Measurements from ENCODE around the gene PCDHB2.
"Not testable (repeated sequence)": the region's sequence is repeated elsewhere in the genome, so short reads cannot be mapped to it uniquely, and the experiment has no call there.

Gene PCDHB2

DNA sequence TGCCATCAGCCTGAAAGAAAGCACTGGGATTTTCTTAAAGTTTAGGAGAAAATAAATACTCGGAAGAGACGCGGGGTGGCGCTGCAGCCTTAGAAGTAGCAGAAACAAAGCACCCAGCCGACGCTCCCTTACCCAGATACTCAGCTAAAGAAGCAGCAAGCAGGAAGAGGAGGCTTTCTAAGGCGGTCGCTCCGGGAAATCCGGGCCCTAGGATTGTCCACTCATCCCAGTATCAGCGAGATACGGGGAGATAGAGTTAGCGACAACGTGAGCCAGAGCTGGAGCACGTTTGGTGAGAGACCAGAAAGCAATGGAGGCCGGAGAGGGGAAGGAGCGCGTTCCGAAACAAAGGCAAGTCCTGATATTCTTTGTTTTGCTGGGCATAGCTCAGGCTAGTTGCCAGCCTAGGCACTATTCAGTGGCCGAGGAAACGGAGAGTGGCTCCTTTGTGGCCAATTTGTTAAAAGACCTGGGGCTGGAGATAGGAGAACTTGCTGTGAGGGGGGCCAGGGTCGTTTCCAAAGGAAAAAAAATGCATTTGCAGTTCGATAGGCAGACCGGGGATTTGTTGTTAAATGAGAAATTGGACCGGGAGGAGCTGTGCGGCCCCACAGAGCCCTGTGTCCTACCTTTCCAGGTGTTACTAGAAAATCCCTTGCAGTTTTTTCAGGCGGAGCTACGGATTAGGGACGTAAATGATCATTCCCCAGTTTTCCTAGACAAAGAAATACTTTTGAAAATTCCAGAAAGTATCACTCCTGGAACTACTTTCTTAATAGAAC lies at the start of gene PCDHB2:
TSS of gene PCDHB2 (plus strand) at position 135 of the 782 bp plus-strand sequence. CDS start at position 311, 176 bp downstream.
- Mint-ChIP-seq H3K27ac (no peak within 1 kb of the TSS), H3K4me1 (no peaks in the 10 kb centered on the region), H3K4me3 (no peak within 1 kb of the TSS), H3K9me3 (peaks cover 39% of the 10 kb centered on the region), H3K36me3 (ENCODE audit: low read depth) (peaks cover 8% of the 10 kb centered on the region), H3K27me3 (peaks cover 40% of the 10 kb centered on the region)
- DNase-seq = no peak
- ATAC-seq = no peak

- ATAC-seq (no peak), DNase-seq (no peak)
- H3K27me3 Mint-ChIP-seq = peaks cover 31% of the 10 kb centered on the region
Observed at GRCh38 chr5:141050622-141051520, 43.5 kb upstream of the PCDHB2 start, which contains the start of gene PCDHB1. Gene PCDHB1 (plus strand): TSS chr5:141051374. CDS start chr5:141051471, 97 bp downstream.

GRCh38 chr5:141051521-141051866 lies 42.9 kb upstream of the PCDHB2 start:
- H3K27me3 Mint-ChIP-seq = peaks cover 31% of the 10 kb centered on the region
- ATAC-seq = no peak
- H3K27ac Mint-ChIP-seq = no peak overlapping the region
- H3K4me3 Mint-ChIP-seq = peak overlapping the region; percentile 34
- H3K36me3 Mint-ChIP-seq (ENCODE audit: low read depth) = no peaks in the 10 kb centered on the region
- H3K4me1 Mint-ChIP-seq = peaks cover 2% of the 10 kb centered on the region
- H3K9me3 Mint-ChIP-seq = peaks cover 24% of the 10 kb centered on the region
- DNase-seq = no peak

More at GRCh38 chr5:141050622-141051520, 43.5 kb upstream of the PCDHB2 start, which contains the start of gene PCDHB1:
- Mint-ChIP-seq H3K4me1 (peaks cover 2% of the 10 kb centered on the region), H3K27ac (no peak within 1 kb of the TSS), H3K36me3 (ENCODE audit: low read depth) (no peaks in the 10 kb centered on the region), H3K4me3 (peak within 1 kb of the TSS; percentile 34), H3K9me3 (peaks cover 24% of the 10 kb centered on the region)

DNA sequence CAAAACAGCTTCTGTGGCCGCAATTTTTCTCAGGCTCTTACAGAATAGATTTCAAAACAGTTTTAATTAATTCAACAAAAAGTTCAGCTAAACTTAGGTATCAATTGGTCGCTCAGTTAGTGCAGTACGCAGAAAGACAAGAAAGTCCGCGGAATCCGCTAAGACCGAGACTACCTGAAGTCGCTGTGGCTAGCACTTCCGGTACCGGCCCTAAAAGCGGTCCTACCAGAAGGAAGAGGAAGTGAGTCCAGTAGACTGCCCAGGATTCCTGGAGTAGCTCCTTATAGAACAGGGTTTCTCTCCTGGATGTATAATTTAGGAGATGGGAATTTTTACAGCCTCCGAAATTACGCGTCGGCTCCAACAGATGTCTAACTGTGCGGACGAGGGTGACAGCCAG lies 16.6 kb upstream of the PCDHB2 start:
- ATAC-seq (no peak), DNase-seq (no peak)
- Mint-ChIP-seq H3K27ac (no peak overlapping the region), H3K4me3 (no peak overlapping the region), H3K4me1 (no peaks in the 10 kb centered on the region), H3K36me3 (ENCODE audit: low read depth) (no peaks in the 10 kb centered on the region), H3K9me3 (peaks cover 20% of the 10 kb centered on the region), H3K27me3 (peaks cover 17% of the 10 kb centered on the region)

DNA sequence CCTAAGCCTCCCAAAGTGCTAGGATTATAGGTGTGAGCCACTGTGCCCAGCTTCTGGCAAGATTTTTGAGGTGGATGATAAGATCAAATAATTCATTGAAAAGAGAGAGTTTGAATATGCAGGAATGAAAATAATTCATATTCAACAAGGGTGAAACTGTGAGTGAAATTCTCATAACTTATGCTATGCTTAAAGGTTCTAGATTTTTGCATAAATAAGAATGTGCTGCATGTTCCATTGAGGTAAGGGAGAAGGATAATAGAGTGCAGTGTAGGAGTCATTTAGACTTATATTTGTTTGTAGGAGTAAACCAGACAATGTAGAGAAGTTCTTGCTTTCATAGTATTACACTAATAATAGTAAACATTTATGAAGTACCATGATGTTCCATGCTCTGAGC lies 12.2 kb upstream of the PCDHB2 start:
- Mint-ChIP-seq H3K4me1 (peaks cover 4% of the 10 kb centered on the region), H3K4me3 (no peak overlapping the region), H3K9me3 (peaks cover 9% of the 10 kb centered on the region), H3K27ac (no peak overlapping the region), H3K36me3 (ENCODE audit: low read depth) (peaks cover 6% of the 10 kb centered on the region), H3K27me3 (peaks cover 19% of the 10 kb centered on the region)
- ATAC-seq (no peak), DNase-seq (no peak)

GRCh38 chr5:141084487-141084989 lies 9.9 kb upstream of the PCDHB2 start:
- Mint-ChIP-seq H3K4me1 (peaks cover 4% of the 10 kb centered on the region), H3K27me3 (peaks cover 19% of the 10 kb centered on the region), H3K27ac (no peak overlapping the region)

DNA sequence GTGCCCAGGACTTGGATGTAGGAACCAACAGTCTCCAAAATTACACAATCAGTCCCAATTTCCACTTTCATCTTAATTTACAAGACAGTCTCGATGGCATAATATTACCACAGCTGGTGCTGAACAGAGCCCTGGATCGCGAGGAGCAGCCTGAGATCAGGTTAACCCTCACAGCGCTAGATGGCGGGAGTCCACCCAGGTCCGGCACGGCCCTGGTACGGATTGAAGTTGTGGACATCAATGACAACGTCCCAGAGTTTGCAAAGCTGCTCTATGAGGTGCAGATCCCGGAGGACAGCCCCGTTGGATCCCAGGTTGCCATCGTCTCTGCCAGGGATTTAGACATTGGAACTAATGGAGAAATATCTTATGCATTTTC lies 837 bp downstream of the PCDHB2 start:
- Mint-ChIP-seq H3K27ac (no peak overlapping the region), H3K4me3 (no peak overlapping the region), H3K4me1 (no peaks in the 10 kb centered on the region), H3K36me3 (ENCODE audit: low read depth) (peaks cover 8% of the 10 kb centered on the region), H3K9me3 (peaks cover 45% of the 10 kb centered on the region), H3K27me3 (peaks cover 42% of the 10 kb centered on the region)
- DNase-seq = no peak
- ATAC-seq = no peak

More at GRCh38 chr5:141084487-141084989, 9.9 kb upstream of the PCDHB2 start:
- Mint-ChIP-seq H3K36me3 (ENCODE audit: low read depth) (peaks cover 6% of the 10 kb centered on the region), H3K4me3 (peak overlapping the region; percentile 73), H3K9me3 (peaks cover 3% of the 10 kb centered on the region)
- DNase-seq = peak; percentile 26
- ATAC-seq = peak; percentile 63

DNA sequence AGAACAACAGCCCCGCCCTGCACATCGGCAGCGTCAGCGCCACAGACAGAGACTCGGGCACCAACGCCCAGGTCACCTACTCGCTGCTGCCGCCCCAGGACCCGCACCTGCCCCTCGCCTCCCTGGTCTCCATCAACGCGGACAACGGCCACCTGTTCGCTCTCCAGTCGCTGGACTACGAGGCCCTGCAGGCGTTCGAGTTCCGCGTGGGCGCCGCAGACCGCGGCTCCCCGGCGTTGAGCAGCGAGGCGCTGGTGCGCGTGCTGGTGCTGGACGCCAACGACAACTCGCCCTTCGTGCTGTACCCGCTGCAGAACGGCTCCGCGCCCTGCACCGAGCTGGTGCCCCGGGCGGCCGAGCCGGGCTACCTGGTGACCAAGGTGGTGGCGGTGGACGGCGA lies 1.8 kb downstream of the PCDHB2 start:
- Mint-ChIP-seq H3K27me3 (peaks cover 47% of the 10 kb centered on the region), H3K9me3 (peaks cover 51% of the 10 kb centered on the region)
- not testable (repeated sequence) for H3K4me1 Mint-ChIP-seq; H3K27ac Mint-ChIP-seq; H3K4me3 Mint-ChIP-seq; ATAC-seq; DNase-seq; H3K36me3 Mint-ChIP-seq (ENCODE audit: low read depth)

- peaks cover 53% of the 10 kb centered on the region for H3K9me3 Mint-ChIP-seq
- H3K4me1 Mint-ChIP-seq, ATAC-seq, H3K4me3 Mint-ChIP-seq, DNase-seq, H3K27ac Mint-ChIP-seq: not testable (repeated sequence)
- H3K36me3 Mint-ChIP-seq (ENCODE audit: low read depth) = peaks cover 11% of the 10 kb centered on the region
- H3K27me3 Mint-ChIP-seq = peaks cover 51% of the 10 kb centered on the region
Observed at GRCh38 chr5:141096586-141096985, 2.2 kb downstream of the PCDHB2 start.

GRCh38 chr5:141100243-141100805 lies 5.9 kb downstream of the PCDHB2 start, which contains the start of gene PCDHB3:
Gene PCDHB3 (plus strand): TSS chr5:141100473. CDS start chr5:141100650, 177 bp downstream.
- H3K27me3 Mint-ChIP-seq = peaks cover 38% of the 10 kb centered on the region
- peaks cover 31% of the 10 kb centered on the region for H3K9me3 Mint-ChIP-seq
- no peaks in the 10 kb centered on the region for H3K4me1 Mint-ChIP-seq
- DNase-seq (peak; percentile 37), ATAC-seq (no peak)
- no peak within 1 kb of the TSS for H3K27ac Mint-ChIP-seq
- H3K4me3 Mint-ChIP-seq = no peak within 1 kb of the TSS
- peaks cover 10% of the 10 kb centered on the region for H3K36me3 Mint-ChIP-seq (ENCODE audit: low read depth)

DNA sequence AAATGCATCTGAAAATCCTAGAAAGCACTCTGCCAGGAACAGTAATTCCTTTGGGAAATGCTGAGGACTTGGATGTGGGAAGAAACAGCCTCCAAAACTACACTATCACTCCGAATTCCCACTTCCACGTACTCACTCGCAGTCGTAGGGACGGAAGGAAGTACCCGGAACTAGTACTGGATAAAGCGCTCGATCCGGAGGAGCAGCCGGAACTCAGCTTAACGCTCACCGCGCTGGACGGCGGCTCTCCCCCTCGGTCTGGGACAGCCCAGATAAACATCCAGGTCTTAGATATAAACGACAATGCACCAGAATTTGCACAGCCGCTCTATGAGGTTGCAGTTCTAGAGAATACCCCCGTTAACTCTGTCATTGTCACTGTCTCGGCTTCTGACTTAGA lies 6.6 kb downstream of the PCDHB2 start:
- H3K27me3 Mint-ChIP-seq = peaks cover 31% of the 10 kb centered on the region
- H3K36me3 Mint-ChIP-seq (ENCODE audit: low read depth) = peaks cover 8% of the 10 kb centered on the region
- DNase-seq = no peak
- H3K4me1 Mint-ChIP-seq = no peaks in the 10 kb centered on the region
- peaks cover 25% of the 10 kb centered on the region for H3K9me3 Mint-ChIP-seq
- no peak for ATAC-seq
- no peak overlapping the region for H3K4me3 Mint-ChIP-seq
- no peak overlapping the region for H3K27ac Mint-ChIP-seq

GRCh38 chr5:141102070-141102469 lies 7.7 kb downstream of the PCDHB2 start:
- not testable (repeated sequence) for H3K4me1 Mint-ChIP-seq
- Mint-ChIP-seq H3K9me3 (peaks cover 25% of the 10 kb centered on the region), H3K27me3 (peaks cover 30% of the 10 kb centered on the region)

GRCh38 chr5:141102471-141102870 lies 8.1 kb downstream of the PCDHB2 start:
- H3K4me3 Mint-ChIP-seq; H3K27ac Mint-ChIP-seq; ATAC-seq; DNase-seq; H3K4me1 Mint-ChIP-seq; H3K36me3 Mint-ChIP-seq (ENCODE audit: low read depth): not testable (repeated sequence)
- Mint-ChIP-seq H3K27me3 (peaks cover 26% of the 10 kb centered on the region), H3K9me3 (peaks cover 28% of the 10 kb centered on the region)

More at GRCh38 chr5:141102070-141102469, 7.7 kb downstream of the PCDHB2 start:
- not testable (repeated sequence) for ATAC-seq; H3K36me3 Mint-ChIP-seq (ENCODE audit: low read depth); H3K27ac Mint-ChIP-seq; H3K4me3 Mint-ChIP-seq; DNase-seq

- ATAC-seq (no peak), DNase-seq (no peak)
- Mint-ChIP-seq H3K9me3 (peaks cover 20% of the 10 kb centered on the region), H3K27ac (no peak overlapping the region), H3K4me3 (no peak overlapping the region), H3K27me3 (peaks cover 19% of the 10 kb centered on the region), H3K36me3 (ENCODE audit: low read depth) (peaks cover 10% of the 10 kb centered on the region), H3K4me1 (no peaks in the 10 kb centered on the region)
Observed at GRCh38 chr5:141105350-141105749, 10.9 kb downstream of the PCDHB2 start.

Data from activated naive CD8-positive, alpha-beta T cell treated with anti-CD3 and anti-CD28 coated beads, Interleukin-2, amount 50 U/mL, for 24 hours (primary cell).